HG02970 (cell line): ENCODE measurements around the gene SCP2D1.

Experiments used
- ATAC-seq: cut with Tn5 transposase; IDR thresholded peaks from one replicate; pipeline ENCODE4 v1.9.1; 2021; ENCODE audit warnings: mild to moderate bottlenecking, moderate library complexity, moderate number of reproducible peaks; ENCODE audit not compliant: unreplicated experiment, low FRiP score

The SCP2D1 gene

DNA sequence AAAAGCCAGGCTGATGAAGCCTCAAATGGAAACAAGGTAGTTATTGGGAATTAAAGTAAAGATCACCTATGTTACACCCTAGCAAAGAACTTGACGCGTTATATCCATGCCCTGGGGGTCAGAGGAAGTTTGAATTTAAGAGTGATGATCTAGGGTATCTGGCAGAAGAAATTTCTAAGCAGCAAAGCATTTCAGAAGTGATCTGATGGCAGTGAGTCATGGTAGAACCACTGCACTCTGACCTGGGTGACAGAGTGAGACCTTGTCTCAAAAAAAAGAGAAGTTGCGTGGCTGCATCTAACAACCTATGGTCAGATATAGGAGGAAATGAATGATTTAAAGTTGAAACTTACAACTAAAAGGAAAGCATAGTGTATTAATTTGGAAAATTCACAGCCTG, 45.2 kb downstream of the SCP2D1 start:
- ATAC-seq: no peak
